Measurements from ENCODE around the gene CPEB1. TPM values are rescaled to one million over a fixed set of nuclear protein-coding genes. Genes with fewer than 3 reads are reported as not detected.
"Not testable (repeated sequence)": the region's sequence is repeated elsewhere in the genome, so short reads cannot be mapped to it uniquely, and the experiment has no call there.

CPEB1 gene
- total RNA-seq, 1 donor from 2014 or later: 15.2 TPM

DNA sequence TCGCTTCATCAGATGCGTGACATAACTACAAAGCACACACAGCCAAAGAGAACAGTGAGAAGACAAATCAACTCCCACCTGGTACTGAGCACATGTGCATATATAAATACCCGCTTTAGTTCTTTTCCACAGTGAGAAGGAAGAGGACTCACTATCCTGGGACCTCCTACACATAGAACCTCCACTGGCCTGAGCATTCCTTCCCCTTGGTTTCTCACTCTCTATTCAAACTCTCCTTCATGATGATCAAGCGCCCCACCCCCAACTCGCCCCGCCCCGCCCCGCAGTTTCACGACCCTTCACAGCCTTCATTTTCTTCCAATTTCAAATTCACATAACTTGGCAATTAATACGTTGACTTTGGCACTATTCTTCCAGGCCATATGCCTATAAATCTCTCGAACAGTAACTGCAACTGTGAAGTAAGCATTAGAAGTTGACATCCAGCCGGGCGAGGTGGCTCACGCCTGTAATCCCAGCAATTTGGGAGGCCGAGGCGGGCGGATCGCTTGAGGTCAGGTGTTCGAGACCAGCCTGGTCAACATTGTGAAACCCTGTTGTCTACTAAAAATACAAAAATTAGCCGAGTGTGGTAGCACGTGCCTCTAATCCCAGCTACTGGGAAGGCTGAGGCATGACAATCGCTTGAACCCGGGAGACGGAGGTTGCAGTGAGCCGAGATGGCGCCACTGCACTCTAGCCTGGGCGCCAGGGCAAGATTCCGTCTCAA lies 108.0 kb downstream of the CPEB1 start:
- peaks cover 8% of the 10 kb centered on the region for H3K9me3 Mint-ChIP-seq (ENCODE audit: unreplicated experiment)
- TF ChIP-seq, protein P1, sequence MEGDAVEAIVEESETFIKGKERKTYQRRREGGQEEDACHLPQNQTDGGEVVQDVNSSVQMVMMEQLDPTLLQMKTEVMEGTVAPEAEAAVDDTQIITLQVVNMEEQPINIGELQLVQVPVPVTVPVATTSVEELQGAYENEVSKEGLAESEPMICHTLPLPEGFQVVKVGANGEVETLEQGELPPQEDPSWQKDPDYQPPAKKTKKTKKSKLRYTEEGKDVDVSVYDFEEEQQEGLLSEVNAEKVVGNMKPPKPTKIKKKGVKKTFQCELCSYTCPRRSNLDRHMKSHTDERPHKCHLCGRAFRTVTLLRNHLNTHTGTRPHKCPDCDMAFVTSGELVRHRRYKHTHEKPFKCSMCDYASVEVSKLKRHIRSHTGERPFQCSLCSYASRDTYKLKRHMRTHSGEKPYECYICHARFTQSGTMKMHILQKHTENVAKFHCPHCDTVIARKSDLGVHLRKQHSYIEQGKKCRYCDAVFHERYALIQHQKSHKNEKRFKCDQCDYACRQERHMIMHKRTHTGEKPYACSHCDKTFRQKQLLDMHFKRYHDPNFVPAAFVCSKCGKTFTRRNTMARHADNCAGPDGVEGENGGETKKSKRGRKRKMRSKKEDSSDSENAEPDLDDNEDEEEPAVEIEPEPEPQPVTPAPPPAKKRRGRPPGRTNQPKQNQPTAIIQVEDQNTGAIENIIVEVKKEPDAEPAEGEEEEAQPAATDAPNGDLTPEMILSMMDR (IDR thresholded peaks at IDR 0.05; ENCODE audit: partially characterized antibody, unreplicated experiment): no peak
- H3K4me3 Mint-ChIP-seq (ENCODE audit: unreplicated experiment): peak overlapping the region; percentile 95
- H3K36me3 Mint-ChIP-seq (ENCODE audit: unreplicated experiment): no peaks in the 10 kb centered on the region
- peak overlapping the region; percentile 87 for H3K27ac Mint-ChIP-seq (ENCODE audit: unreplicated experiment)
- peaks cover 5% of the 10 kb centered on the region for H3K27me3 Mint-ChIP-seq (ENCODE audit: unreplicated experiment)
- DNase-seq: peak; percentile 19
- peaks cover 3% of the 10 kb centered on the region for H3K4me1 Mint-ChIP-seq (ENCODE audit: low read depth, unreplicated experiment)

DNA sequence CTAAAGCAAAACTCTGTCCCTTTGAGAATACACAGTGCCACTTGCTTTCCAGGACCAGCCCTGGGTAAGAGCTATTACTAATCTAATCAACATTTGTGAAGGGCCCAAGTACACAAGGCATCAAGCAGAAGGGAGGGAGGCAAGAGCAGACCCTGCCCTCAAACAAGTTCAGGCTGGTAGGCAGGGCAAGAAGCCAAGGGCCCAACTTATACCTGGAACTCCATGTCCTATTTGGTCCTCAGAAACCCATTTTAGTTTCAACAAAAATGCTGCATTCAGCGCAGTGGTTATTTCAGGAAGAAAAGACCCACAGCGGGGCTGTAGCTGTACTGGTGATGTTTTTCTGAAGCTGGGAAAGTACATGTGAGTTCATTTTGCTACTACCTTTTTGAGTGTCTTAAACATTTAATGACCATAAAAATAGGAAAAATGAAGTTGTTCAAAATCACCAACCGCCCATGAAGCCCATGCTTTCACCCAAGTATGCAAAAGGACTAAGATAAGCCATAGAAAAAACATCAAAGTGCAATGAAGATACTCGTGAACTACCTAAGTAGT lies 109.7 kb downstream of the CPEB1 start:
- TF ChIP-seq, protein P1 (IDR thresholded peaks at IDR 0.05; ENCODE audit: partially characterized antibody, unreplicated experiment): no peak
- Mint-ChIP-seq H3K4me1 (ENCODE audit: low read depth, unreplicated experiment) (peaks cover 3% of the 10 kb centered on the region), H3K4me3 (ENCODE audit: unreplicated experiment) (peak overlapping the region; percentile 52), H3K9me3 (ENCODE audit: unreplicated experiment) (peaks cover 10% of the 10 kb centered on the region), H3K36me3 (ENCODE audit: unreplicated experiment) (no peaks in the 10 kb centered on the region), H3K27ac (ENCODE audit: unreplicated experiment) (no peak overlapping the region), H3K27me3 (ENCODE audit: unreplicated experiment) (peaks cover 5% of the 10 kb centered on the region)
- DNase-seq: no peak

DNA sequence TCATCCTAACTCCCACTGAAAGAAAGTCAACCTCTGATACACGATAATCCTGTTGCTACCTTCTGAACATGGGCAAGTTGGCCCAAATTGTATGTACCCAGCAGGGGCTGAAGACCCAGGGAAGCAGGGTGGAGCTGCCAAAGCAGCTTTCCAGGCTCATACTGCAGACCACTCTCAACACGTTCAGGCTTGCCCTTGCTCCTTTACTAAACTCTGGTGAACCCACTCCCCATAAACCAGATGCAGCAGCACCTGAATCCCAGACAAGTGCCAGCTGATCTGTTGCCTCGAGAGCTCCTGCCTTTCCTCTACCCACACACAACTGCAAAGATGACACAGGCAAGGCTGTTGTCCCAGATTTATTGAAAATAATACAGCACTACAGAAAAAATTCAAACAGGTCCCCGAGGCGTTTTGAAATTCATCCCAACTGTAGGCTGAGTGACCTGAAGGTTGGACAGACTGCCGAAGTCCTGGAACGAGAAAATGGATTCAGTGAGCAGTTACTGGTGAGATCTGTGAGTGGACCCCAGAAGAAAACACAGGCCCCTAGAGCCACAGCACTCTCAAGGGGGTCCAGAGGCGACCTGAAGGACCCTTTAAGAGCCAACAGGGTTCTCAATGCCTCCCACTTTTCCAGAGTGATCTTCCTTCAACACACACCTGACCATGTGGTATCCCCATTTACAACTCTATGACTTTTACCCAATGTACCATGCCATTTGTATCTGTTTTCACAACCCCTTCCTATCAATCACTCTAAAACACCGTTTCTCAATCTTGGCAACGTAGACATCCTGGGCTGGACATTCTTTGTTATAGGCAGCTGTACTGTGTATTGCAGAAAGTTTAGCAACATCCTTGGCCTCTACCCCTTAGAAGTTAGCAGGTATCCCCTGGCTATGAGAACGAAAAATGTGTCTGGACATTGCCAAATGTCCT lies 110.5 kb downstream of the CPEB1 start:
- Mint-ChIP-seq H3K4me3 (ENCODE audit: unreplicated experiment) (peak overlapping the region; percentile 52), H3K27ac (ENCODE audit: unreplicated experiment) (no peak overlapping the region), H3K4me1 (ENCODE audit: low read depth, unreplicated experiment) (peaks cover 3% of the 10 kb centered on the region), H3K27me3 (ENCODE audit: unreplicated experiment) (peaks cover 5% of the 10 kb centered on the region), H3K9me3 (ENCODE audit: unreplicated experiment) (peaks cover 11% of the 10 kb centered on the region), H3K36me3 (ENCODE audit: unreplicated experiment) (no peaks in the 10 kb centered on the region)
- TF ChIP-seq, protein P1 (IDR thresholded peaks at IDR 0.05; ENCODE audit: partially characterized antibody, unreplicated experiment): no peak
- DNase-seq: no peak

DNA sequence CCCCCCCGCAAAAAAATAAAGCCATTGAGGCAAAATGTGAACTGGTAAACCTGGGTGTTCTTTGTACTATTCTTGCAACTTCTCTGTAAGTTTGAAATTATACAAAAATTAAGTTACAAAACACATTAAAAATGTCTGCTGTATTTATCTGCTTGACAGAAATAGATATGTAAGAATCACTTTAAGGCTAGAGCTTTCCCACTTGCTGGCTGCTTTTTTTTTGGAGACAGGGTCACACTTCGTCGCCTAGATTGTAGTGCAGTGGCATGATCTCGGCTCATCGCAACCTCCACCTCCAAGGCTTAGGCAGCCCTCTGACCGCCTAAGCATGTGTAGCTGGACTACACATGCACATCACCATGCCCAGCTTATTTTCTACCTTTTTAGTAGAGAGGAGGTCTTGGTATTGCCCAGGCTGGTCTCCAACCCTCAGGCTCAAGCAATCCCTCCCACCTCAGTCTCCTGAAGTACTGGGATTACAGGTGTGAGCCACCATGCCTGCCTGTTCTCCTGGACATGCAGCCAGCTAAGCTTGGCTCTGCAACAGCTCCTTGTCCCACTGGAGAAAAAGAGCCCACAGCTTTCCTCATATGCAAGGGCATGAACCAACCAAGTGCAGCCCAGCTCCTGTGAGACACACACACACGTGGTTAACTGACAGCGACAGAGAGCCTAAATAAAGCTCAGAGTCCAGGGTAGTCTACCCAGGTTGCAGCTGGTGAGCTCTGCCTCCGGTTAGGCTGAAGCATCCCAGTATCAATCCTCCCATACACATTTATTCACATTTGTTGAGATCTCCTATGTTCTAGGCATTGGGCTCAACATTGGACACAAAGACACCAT lies 111.4 kb downstream of the CPEB1 start:
- H3K27me3 Mint-ChIP-seq (ENCODE audit: unreplicated experiment): peaks cover 3% of the 10 kb centered on the region
- no peak overlapping the region for H3K27ac Mint-ChIP-seq (ENCODE audit: unreplicated experiment)
- DNase-seq: no peak
- TF ChIP-seq, protein P1 (IDR thresholded peaks at IDR 0.05; ENCODE audit: partially characterized antibody, unreplicated experiment): no peak
- H3K36me3 Mint-ChIP-seq (ENCODE audit: unreplicated experiment): no peaks in the 10 kb centered on the region
- H3K9me3 Mint-ChIP-seq (ENCODE audit: unreplicated experiment): peaks cover 7% of the 10 kb centered on the region
- H3K4me3 Mint-ChIP-seq (ENCODE audit: unreplicated experiment): no peak overlapping the region
- peaks cover 1% of the 10 kb centered on the region for H3K4me1 Mint-ChIP-seq (ENCODE audit: low read depth, unreplicated experiment)

DNA sequence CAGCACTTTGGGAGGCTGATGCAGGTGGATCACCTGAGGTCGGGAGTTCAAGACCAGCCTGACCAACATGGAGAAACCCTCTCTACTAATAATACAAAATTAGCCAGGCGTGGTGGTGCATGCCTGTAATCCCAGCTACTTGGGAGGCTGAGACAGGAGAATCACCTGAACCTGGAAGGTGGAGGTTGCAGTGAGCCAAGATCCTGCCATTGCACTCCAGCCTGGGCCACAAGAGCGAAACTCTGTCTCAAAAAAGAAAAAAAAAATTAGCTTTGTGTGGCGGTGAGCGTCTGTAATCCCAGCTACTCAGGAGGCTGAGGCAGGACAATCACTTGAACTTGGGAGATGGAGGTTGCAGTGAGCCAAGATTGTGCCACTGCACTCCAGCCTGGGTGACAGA lies 112.0 kb downstream of the CPEB1 start:
- not testable (repeated sequence) for H3K4me3 Mint-ChIP-seq (ENCODE audit: unreplicated experiment); H3K27ac Mint-ChIP-seq (ENCODE audit: unreplicated experiment); H3K36me3 Mint-ChIP-seq (ENCODE audit: unreplicated experiment); H3K4me1 Mint-ChIP-seq (ENCODE audit: low read depth, unreplicated experiment); H3K9me3 Mint-ChIP-seq (ENCODE audit: unreplicated experiment); H3K27me3 Mint-ChIP-seq (ENCODE audit: unreplicated experiment); DNase-seq

DNA sequence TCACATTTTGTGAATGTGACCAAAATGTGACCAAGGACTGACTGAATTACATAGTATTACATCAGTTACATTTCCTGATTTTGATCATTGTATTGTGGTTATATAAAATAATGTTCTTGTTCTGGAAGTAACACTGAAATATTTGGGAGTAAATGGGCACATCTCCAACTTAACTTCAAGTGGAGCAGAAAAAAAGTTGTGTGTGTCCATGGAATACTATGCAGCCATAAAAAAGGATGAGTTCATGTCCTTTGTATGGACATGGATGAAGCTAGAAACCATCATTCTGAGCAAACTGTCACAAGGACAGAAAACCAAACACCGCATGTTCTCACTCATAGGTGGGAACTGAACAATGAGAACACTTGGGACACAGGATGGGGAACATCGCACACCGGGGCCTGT lies 112.7 kb downstream of the CPEB1 start:
- not testable (repeated sequence) for H3K27me3 Mint-ChIP-seq (ENCODE audit: unreplicated experiment); H3K4me1 Mint-ChIP-seq (ENCODE audit: low read depth, unreplicated experiment); H3K4me3 Mint-ChIP-seq (ENCODE audit: unreplicated experiment); DNase-seq; H3K36me3 Mint-ChIP-seq (ENCODE audit: unreplicated experiment); H3K9me3 Mint-ChIP-seq (ENCODE audit: unreplicated experiment); H3K27ac Mint-ChIP-seq (ENCODE audit: unreplicated experiment)
